NCI-H510A treated with DMSO at 0.1 percent for 48 hours (cell line): ENCODE measurements around the gene SKI.
"Not testable (repeated sequence)": the region's sequence is repeated elsewhere in the genome, so short reads cannot be mapped to it uniquely, and the experiment has no call there.

Experiments
- DNase-seq: peaks from one replicate; lab custom pipeline; 2025; lab: John Stamatoyannopoulos, UW

Gene SKI

GRCh38 chr1:2320760-2321667 lies 92.9 kb downstream of the SKI start:
- DNase-seq = no peak

DNA sequence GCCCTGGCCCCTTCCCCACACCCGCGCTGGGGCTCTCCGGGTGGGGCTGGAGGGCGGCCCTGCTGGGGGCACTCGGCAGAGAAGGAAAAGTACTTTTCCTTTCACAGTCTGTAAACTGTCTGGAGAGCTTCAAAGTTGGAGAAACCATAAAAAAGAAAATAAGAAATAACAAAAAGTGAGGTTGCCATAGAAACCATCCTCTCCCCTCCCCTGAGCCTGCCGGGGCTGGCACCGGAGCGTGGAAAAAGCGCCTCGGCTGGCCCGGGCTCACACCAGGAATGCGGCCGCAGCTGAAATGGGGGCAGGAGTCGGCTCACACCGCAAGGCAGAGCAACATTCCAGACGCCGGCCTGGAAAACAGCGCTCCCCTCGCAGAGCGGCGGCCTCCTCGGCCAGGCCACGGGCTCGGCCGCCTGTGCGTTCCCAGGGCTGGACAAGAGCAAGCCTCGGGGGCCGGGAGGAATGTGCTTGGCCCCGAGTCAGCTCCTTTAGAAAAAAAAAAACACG lies 94.0 kb downstream of the SKI start:
- DNase-seq = no peak

DNA sequence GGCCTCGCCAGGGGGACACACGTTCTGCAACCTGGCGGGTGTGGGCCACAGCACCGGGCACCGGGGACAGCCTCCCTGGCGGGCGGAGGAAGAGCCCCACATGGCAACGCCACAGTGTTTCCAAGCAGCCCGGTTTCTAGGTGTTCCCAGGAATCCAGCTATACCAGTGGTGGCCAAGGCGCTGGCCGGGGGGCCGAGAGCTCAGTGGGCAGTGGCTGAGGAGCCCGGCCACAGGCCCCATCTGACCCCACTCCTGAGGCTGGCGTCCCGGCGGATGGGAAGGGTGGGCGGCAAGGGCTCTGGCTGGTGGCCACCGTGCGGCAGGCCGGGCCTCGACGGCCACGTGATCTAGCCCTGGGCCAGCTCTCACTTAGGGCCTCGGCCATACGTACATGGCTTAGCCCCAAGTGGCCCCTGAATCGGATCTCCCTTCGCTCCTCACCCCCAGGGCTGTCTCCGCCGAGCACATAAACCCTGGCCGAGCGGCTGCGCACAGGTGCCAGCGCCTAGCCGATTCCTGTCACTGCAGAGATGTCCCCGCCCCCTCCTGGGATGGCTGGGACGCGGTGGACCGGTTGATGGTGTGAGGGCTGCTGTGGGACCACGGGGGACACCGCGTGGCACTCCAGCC lies 94.6 kb downstream of the SKI start:
- DNase-seq = peak; percentile 30

- DNase-seq = no peak
Observed at GRCh38 chr1:2323451-2323974, 95.4 kb downstream of the SKI start.

GRCh38 chr1:2324553-2325366 lies 96.6 kb downstream of the SKI start:
- no peak for DNase-seq

GRCh38 chr1:2326524-2326923 lies 98.4 kb downstream of the SKI start:
- no peak for DNase-seq

GRCh38 chr1:2327162-2327561 lies 99.0 kb downstream of the SKI start:
- DNase-seq = not testable (repeated sequence)

- DNase-seq = no peak
Observed at GRCh38 chr1:2327841-2328240, 99.7 kb downstream of the SKI start.

DNA sequence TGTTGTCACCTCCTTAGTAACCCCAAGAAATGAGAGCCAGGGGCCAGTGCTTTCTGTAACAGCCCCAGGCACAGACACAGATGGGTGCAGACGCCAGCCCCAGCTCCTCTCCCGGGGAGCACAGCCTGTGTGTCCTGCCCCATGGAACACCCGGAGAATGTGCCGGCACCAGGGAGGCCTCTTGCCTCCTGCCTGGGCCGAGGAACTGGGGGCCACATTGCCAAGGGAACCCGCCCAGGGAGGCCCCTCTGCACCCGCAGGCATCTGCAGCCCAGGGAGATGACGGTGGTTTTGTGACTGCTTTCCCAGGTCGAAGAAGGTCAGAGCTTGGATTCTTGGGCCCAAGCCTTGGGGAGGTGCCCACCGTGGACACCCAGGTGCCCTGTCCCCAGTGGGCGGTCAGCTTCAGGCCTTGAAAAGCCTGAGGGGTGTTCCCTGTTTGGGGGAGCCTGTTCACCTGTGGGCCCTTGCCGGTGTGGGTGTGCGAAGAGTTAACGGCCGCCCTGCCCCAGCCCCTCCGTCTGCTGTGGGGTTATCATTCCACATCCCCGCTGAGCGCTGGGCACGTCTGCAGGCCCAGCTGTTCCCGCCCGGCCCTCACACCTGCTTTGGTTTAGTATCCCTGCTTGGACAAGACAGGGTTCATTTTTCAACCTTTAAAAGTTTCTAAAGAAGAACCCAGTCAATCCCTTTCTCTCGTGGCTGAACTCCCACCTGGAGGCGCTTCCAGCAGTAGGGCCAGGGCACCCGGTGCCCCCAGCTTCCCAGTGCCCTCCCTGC lies 100.7 kb downstream of the SKI start:
- no peak for DNase-seq

- no peak for DNase-seq
Observed at GRCh38 chr1:2330035-2330434, 101.9 kb downstream of the SKI start.

- no peak for DNase-seq
Observed at GRCh38 chr1:2330519-2331199, 102.5 kb downstream of the SKI start.

- no peak for DNase-seq
Observed at GRCh38 chr1:2331200-2331544, 103.1 kb downstream of the SKI start.

DNA sequence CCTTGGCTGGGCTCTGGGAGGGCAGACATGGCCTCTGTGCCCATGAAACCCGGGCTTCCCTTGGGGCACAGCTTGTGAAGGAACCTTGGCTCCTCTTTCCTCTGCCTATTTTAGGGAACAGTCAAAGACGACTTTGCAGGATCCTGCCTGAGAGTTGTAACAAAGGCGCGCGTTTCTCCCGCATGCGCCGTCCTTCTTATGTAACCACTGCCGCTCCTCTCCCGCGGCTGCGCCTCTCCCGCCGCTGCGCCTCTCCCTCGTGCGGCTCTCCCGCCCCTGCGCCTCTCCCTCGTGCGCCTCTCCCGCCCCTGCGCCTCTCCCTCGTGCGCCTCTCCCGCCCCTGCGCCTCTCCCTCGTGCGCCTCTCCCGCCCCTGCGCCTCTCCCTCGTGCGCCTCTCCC lies 103.5 kb downstream of the SKI start:
- not testable (repeated sequence) for DNase-seq

DNA sequence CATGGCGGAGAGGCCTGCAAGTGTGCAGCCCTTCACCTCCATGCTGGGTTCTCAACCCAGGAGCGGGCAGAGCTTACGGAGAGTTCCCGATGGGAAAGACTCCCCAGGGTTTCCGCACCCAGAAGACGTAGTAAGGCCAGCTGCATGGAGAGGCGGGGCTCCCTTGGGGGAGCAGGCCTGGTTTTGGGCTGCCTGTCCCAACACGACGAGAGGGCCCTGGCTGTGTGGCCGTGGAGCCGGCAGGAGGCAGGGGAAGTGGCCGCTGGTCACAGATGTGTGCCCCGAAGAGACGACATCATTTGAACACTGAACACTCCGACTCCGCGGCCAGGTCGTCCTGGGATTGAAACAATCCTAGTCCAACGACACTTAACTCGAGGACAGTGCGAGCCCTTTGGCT lies 106.2 kb downstream of the SKI start:
- DNase-seq = no peak

- no peak for DNase-seq
Observed at GRCh38 chr1:2334883-2335534, 106.9 kb downstream of the SKI start.

DNA sequence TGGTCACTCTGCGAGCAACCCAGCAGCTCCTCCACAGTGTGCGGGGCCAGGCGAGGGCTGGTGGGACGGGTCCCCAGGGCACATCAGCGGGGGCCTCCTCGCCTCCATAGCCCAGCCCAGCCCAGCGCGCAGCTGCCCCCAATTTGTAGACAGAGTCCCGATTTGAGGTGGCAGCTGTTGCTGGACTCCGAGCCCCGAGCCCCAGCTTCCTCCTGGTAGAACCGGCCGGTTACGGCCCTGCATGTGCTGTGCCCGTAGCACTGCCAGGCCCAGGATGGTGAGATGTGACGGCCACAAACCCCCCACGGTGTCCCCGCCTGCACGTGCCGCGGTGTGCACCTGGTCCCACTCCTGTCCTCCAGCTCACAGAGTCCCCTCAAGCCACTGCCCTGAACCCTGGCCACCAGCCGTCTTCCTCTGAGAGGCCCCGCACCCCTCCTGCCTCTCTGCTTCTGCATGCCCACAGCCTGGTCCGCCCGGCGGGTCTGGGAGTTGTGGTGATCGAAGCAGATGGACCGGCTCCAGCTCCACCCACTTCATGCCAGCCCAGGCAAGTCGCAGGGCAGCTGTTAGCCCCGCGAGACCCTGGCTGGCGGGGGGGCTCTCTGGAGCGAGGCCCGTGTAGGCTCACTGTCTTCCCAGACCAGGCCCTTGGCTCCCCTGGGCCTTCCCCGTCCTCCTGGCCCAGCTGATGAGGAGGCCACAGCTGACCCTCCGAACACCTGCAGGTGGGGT lies 107.8 kb downstream of the SKI start:
- DNase-seq = no peak

DNA sequence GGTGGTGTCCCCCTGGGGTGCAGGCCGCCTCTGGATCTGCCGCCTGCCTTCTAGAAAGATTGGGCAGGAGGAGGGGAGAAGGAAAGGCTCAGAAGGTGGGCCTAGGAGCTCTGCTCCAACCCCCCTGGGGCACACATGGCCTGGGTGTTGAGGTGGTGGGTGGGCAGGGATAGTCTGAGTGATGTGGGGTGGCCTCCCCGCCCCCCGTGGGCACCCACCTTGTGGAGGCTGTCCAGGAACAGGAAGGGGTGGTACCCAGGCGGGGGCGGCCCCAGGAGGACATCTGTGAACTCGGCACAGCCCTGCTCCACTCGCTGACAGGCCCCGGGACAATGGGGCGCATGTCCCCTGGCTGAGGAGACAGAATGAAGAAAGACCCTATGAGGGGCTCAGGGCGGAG lies 108.4 kb downstream of the SKI start:
- DNase-seq = no peak

- no peak for DNase-seq
Observed at GRCh38 chr1:2337081-2337480, 109.0 kb downstream of the SKI start.

DNA sequence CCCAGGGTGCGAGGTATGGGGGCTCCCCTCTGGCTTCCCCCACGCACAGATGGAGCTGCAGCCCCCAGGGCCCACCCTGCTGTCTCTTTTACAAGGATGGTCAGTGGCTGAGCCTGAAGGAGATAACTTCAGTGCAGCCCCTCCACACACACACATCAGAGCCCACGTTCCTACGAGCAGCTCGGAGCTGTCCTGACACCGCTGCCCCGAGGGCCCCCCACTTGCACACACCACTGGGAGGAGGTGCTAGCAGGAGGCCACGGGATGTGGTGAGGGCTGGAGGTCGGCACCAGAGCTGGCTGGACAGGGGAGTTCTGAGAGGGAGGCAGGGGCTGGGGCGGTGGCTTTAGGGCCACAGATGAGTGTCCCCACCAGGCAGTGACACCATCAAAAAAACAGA lies 109.4 kb downstream of the SKI start:
- no peak for DNase-seq
